SK-N-MC (cell line): Measurements from ENCODE around the gene ZNF423.

Experiments used
- EZH2 ChIP-seq: fragments of 200-600 bp; sonication (generic); IDR thresholded peaks from one replicate; pipeline ENCODE4 v1.6.1; 2017; ENCODE audit warnings: antibody characterized with exemption
- POLR2AphosphoS5 ChIP-seq: IDR thresholded peaks from 2 replicates; pipeline ENCODE4 v1.6.1; 2012; ENCODE audit warnings: mild to moderate bottlenecking, low read depth, low read length, borderline replicate concordance

- TF ChIP-seq EZH2, result no peak
- TF ChIP-seq POLR2AphosphoS5, result no peak
These were observed 236.1 kb downstream of the ZNF423 start for GRCh38 chr16:49619811-49620157.
